HepG2 (cell line): ENCODE results near the gene NFIC. TPM values are rescaled to one million over a fixed set of nuclear protein-coding genes. Genes with fewer than 3 reads are reported as not detected.

ENCODE experiments used
- ATF2 ChIP-seq: sonication (generic); formaldehyde crosslinking; IDR thresholded peaks from 2 replicates; pipeline ENCODE4 v1.4.0; 2020; ENCODE audit warnings: missing genetic modification reagents
- DMTF1 ChIP-seq: sonication (generic); formaldehyde crosslinking; IDR thresholded peaks from 2 replicates; pipeline ENCODE4 v1.4.0; 2020; ENCODE audit warnings: mild to moderate bottlenecking, missing genetic modification reagents
- DZIP1 ChIP-seq: sonication (generic); formaldehyde crosslinking; IDR thresholded peaks from 2 replicates; pipeline ENCODE4 v1.5.0; 2020; ENCODE audit warnings: mild to moderate bottlenecking, missing genetic modification reagents
- FOXK1 ChIP-seq: sonication (generic); formaldehyde crosslinking; IDR thresholded peaks from 2 replicates; pipeline ENCODE4 v1.4.0; 2020; ENCODE audit warnings: low read depth, missing genetic modification reagents, borderline replicate concordance
- HOXA9 ChIP-seq: sonication (generic); formaldehyde crosslinking; IDR thresholded peaks from 2 replicates; pipeline ENCODE4 v1.8.1; 2022; ENCODE audit warnings: missing genetic modification reagents, mild to moderate bottlenecking, moderate library complexity, borderline replicate concordance
- KLF15 ChIP-seq: sonication (generic); formaldehyde crosslinking; IDR thresholded peaks from 2 replicates; pipeline ENCODE4 v1.8.1; 2023; ENCODE audit warnings: borderline replicate concordance, mild to moderate bottlenecking, inconsistent platforms, missing genetic modification reagents, mixed read lengths
- MTERF4 ChIP-seq: sonication (generic); formaldehyde crosslinking; IDR thresholded peaks from 2 replicates; pipeline ENCODE4 v1.8.0; 2023; ENCODE audit warnings: mild to moderate bottlenecking, missing genetic modification reagents
- POLR2A ChIP-seq, 2 experiments: IDR thresholded peaks; 2 replicates each; pipeline ENCODE4 v1.6.1; 2011; ENCODE audit warnings: low read depth in 2 of 2, low read length in 2 of 2, mild to moderate bottlenecking in 1 of 2, moderate library complexity in 1 of 2; ENCODE audit not compliant: insufficient read depth in 1 of 2
- PPARG ChIP-seq: conservative IDR thresholded peaks from 2 replicates; pipeline ENCODE4 v1.6.1; 2016; ENCODE audit warnings: missing biosample characterization, missing genetic modification reagents
- PTBP1 ChIP-seq: fragments of 200-400 bp; formaldehyde crosslinking; IDR thresholded peaks from 2 replicates; pipeline ENCODE4 v1.6.1; 2018; ENCODE audit warnings: low read length, low read depth; ENCODE audit not compliant: poor library complexity, severe bottlenecking
- RAD51 ChIP-seq: fragments of 450-650 bp; IDR thresholded peaks from 2 replicates; pipeline ENCODE4 v1.6.1; 2016; ENCODE audit warnings: borderline replicate concordance
- SP2 ChIP-seq: sonication (generic); formaldehyde crosslinking; IDR thresholded peaks from 2 replicates; pipeline ENCODE4 v1.5.1; 2020; ENCODE audit warnings: mild to moderate bottlenecking, missing genetic modification reagents
- SPEN ChIP-seq: sonication (generic); formaldehyde crosslinking; IDR thresholded peaks from 2 replicates; pipeline ENCODE4 v1.5.1; 2020; ENCODE audit warnings: low read depth, mild to moderate bottlenecking, missing genetic modification reagents
- SUZ12 ChIP-seq: fragments of 150-350 bp; IDR thresholded peaks from 2 replicates; pipeline ENCODE4 v1.6.1; 2014; ENCODE audit warnings: low read depth, low read length
- TSC22D2 ChIP-seq: sonication (generic); formaldehyde crosslinking; IDR thresholded peaks from 2 replicates; pipeline ENCODE4 v1.5.1; 2020; ENCODE audit warnings: missing genetic modification reagents, mild to moderate bottlenecking, borderline replicate concordance
- ZBTB7B ChIP-seq: sonication (generic); formaldehyde crosslinking; IDR thresholded peaks from 2 replicates; pipeline ENCODE4 v1.4.0; 2020; ENCODE audit warnings: missing genetic modification reagents
- ZFY ChIP-seq: sonication (generic); formaldehyde crosslinking; IDR thresholded peaks from 2 replicates; pipeline ENCODE4 v1.4.0; 2020; ENCODE audit warnings: missing genetic modification reagents
- ZNF629 ChIP-seq: sonication (generic); formaldehyde crosslinking; conservative IDR thresholded peaks from 2 replicates; pipeline ENCODE4 v1.5.0; 2020; ENCODE audit warnings: missing genetic modification reagents
- ZNF770 ChIP-seq: sonication (generic); formaldehyde crosslinking; IDR thresholded peaks from 2 replicates; pipeline ENCODE4 v1.5.0; 2020; ENCODE audit warnings: mild to moderate bottlenecking, missing genetic modification reagents
- polyA plus RNA-seq, 8 experiments: library from polyadenylated mRNA; depleted of rRNA in 3 of 8; stranded (reverse) in 7 of 8; unstranded in 1 of 8; fragments of >200 nt; fragmentation: Illumina TruSeq in 4 of 8; extraction: Trizol in 4 of 8; gene quantifications; 2 replicates each; pipeline versions ENCODE4 v1.2.1 to v1.2.3, GENCODE V29; 2011 to 2016; ENCODE audit warnings: low read depth in 4 of 8, missing spikeins in 1 of 8, mixed read lengths in 1 of 8; ENCODE audit not compliant: insufficient read depth in 1 of 8
- total RNA-seq, 5 experiments: library from RNA; depleted of rRNA; stranded (reverse); fragments of >200 nt; fragmentation: Illumina TruSeq; extraction: Trizol; gene quantifications; 2 replicates each; pipeline ENCODE4 v1.2.3, GENCODE V29; 2016; ENCODE audit warnings: low read depth in 1 of 5

NFIC gene
- total and polyA plus RNA-seq, 2 of the 13 experiments (the other 11 are each of a cell fraction or from before 2014, with no cell fraction given) = 1.3 to 2.5 TPM

- no peak for TF ChIP-seq DMTF1 (CRISPR knock-in tag)
- no peak for TF ChIP-seq RAD51
- no peak for TF ChIP-seq MTERF4 (CRISPR knock-in tag)
- TF ChIP-seq ZNF629 (CRISPR knock-in tag) = peak; percentile 98
- TF ChIP-seq HOXA9 (CRISPR knock-in tag) = no peak
- 0 out of 2 replicates have a peak, but pooled peaks have one; percentile 24 for TF ChIP-seq ATF2 (CRISPR knock-in tag)
- TF ChIP-seq SPEN (CRISPR knock-in tag) = peak; percentile 91
- TF ChIP-seq POLR2A (IDR thresholded peaks at IDR 0.05; ENCODE audit: insufficient read depth in 1 of 2, low read depth in 2 of 2, low read length in 2 of 2) = peak; percentile 52 to 58; a peak in 3 of 4 replicates
- TF ChIP-seq ZBTB7B (CRISPR knock-in tag) = no peak
- peak; percentile 57 for TF ChIP-seq ZNF770 (CRISPR knock-in tag)
- peak; percentile 48; the same call in 1 of the 2 replicates for TF ChIP-seq FOXK1 (CRISPR knock-in tag)
- peak; percentile 75 for TF ChIP-seq ZFY (CRISPR knock-in tag)
- TF ChIP-seq TSC22D2 (CRISPR knock-in tag) = 0 out of 2 replicates have a peak, but pooled peaks have one; percentile 13
- TF ChIP-seq KLF15 (CRISPR knock-in tag) = peak; percentile 76; the same call in 1 of the 2 replicates
- no peak for TF ChIP-seq PPARG
- no peak for TF ChIP-seq DZIP1 (CRISPR knock-in tag)
- TF ChIP-seq SUZ12 = peak; percentile 91
- TF ChIP-seq PTBP1 = no peak
- peak; percentile 58; the same call in 1 of the 2 replicates for TF ChIP-seq SP2 (CRISPR knock-in tag)
These were observed 68.5 kb downstream of the NFIC start (continued) for GRCh38 chr19:3434630-3435553.
